Keratinocyte (primary cell): ENCODE measurements around the gene GNLY.

ENCODE experiments used
- CTCF ChIP-seq, 3 experiments: IDR thresholded peaks in 1 of 3; conservative IDR thresholded peaks in 1 of 3; optimal IDR thresholded peaks in 1 of 3; 2 replicates in 2 of 3; 3 replicates in 1 of 3; pipeline versions ENCODE3 to v1.5.1; 2011; ENCODE audit warnings: low read length in 3 of 3, mild to moderate bottlenecking in 3 of 3, moderate library complexity in 2 of 3, control low read depth in 1 of 3, inconsistent platforms in 1 of 3; ENCODE audit not compliant: insufficient read depth in 2 of 3; ENCODE audit errors: extremely low read depth in 1 of 3
- EZH2 ChIP-seq: IDR thresholded peaks from one replicate; pipeline ENCODE4 v1.6.1; 2012; ENCODE audit warnings: inconsistent platforms, mild to moderate bottlenecking, low read length, moderate library complexity

- TF ChIP-seq CTCF (optimal IDR thresholded peaks at IDR 0.05 in 1 of 3, IDR thresholded peaks at IDR 0.05 in 1 of 3, conservative IDR thresholded peaks at IDR 0.05 in 1 of 3; ENCODE audit: extremely low read depth in 1 of 3, insufficient read depth in 2 of 3, low read length in 3 of 3) (no peak), EZH2 (no peak)
Measured at GRCh38 chr2:85719609-85720240, 25.6 kb downstream of the GNLY start.
